B cell (primary cell): ENCODE results near the gene DSCAML1. TPM values are rescaled to one million over a fixed set of nuclear protein-coding genes. Genes with fewer than 3 reads are reported as not detected.

Source experiments
- ATAC-seq: fragments of 200-7000 bp; cut with Tn5 transposase; one replicate; pipeline ENCODE4 v1.10.0; 2021; ENCODE audit warnings: low read depth, mild to moderate bottlenecking, moderate number of reproducible peaks, moderate library complexity
- CTCF ChIA-PET: fragments of 350-600 bp; sonication (Branson Sonifier 250); formaldehyde crosslinking; loops from one replicate; lab custom pipeline; 2021; ENCODE audit warnings: antibody characterized with exemption, inconsistent platforms; lab: Charles Lee
- POLR2A ChIA-PET: fragments of 350-600 bp; sonication (Branson Sonifier 250); formaldehyde crosslinking; loops from one replicate; lab custom pipeline; 2021; ENCODE audit warnings: antibody characterized with exemption; lab: Charles Lee
- DNase-seq: peaks from one replicate; pipeline ENCODE4 v3.0.0; 2013
- H2AFZ ChIP-seq: 2 replicates; pipeline ENCODE4 v1.6.1; 2012; ENCODE audit warnings: mild to moderate bottlenecking, low read depth, low read length; ENCODE audit not compliant: insufficient read depth, poor library complexity, severe bottlenecking
- H3K27ac ChIP-seq, 2 donors: 1 replicate in 1 of 2; 2 replicates in 1 of 2; pipeline ENCODE4 v1.5.1; 2012 to 2013; ENCODE audit warnings: low read length in 2 of 2, mild to moderate bottlenecking in 2 of 2, moderate library complexity in 1 of 2
- H3K27me3 ChIP-seq, 4 experiments: fragments of 200-600 bp in 1 of 4; sonication (generic) in 1 of 4; replicated peaks in 1 of 4; 1 replicate in 2 of 4; 2 replicates in 2 of 4; pipeline versions ENCODE4 v1.6.1 to v1.7.0; 2013 to 2016; ENCODE audit warnings: low read length in 3 of 4, mild to moderate bottlenecking in 2 of 4, mixed read lengths in 1 of 4, moderate library complexity in 1 of 4; ENCODE audit not compliant: insufficient read depth in 4 of 4, control insufficient read depth in 3 of 4; ENCODE audit errors: control extremely low read depth in 1 of 4
- H3K36me3 ChIP-seq, 2 experiments: replicated peaks in 1 of 2; 1 replicate in 1 of 2; 2 replicates in 1 of 2; pipeline versions ENCODE4 v1.6.1 to v1.7.1; 2013; ENCODE audit warnings: low read length in 1 of 2; ENCODE audit not compliant: insufficient read depth in 2 of 2, control insufficient read depth in 1 of 2; ENCODE audit errors: control extremely low read depth in 1 of 2, extremely low read depth in 1 of 2
- H3K4me1 ChIP-seq, 2 donors: fragments of 200-600 bp in 1 of 2; sonication (generic) in 1 of 2; 1 replicate in 1 of 2; 2 replicates in 1 of 2; pipeline versions ENCODE4 v1.5.1 to v1.6.1; 2013 to 2017; ENCODE audit warnings: low read length in 2 of 2; ENCODE audit not compliant: control insufficient read depth in 2 of 2, insufficient read depth in 2 of 2
- H3K4me2 ChIP-seq: replicated peaks from 2 replicates; pipeline ENCODE3; 2012; ENCODE audit warnings: mild to moderate bottlenecking, low read depth, low read length; ENCODE audit not compliant: poor library complexity, severe bottlenecking
- H3K4me3 ChIP-seq, 5 experiments: fragments of 200-600 bp in 1 of 5; sonication (generic) in 1 of 5; 1 replicate in 3 of 5; 2 replicates in 2 of 5; pipeline versions ENCODE4 v1.5.1 to v1.7.0; 2011 to 2016; ENCODE audit warnings: low read length in 4 of 5, mild to moderate bottlenecking in 4 of 5, low read depth in 2 of 5, control low read depth in 1 of 5, moderate library complexity in 1 of 5; ENCODE audit not compliant: insufficient read depth in 1 of 5; ENCODE audit errors: control extremely low read depth in 1 of 5, extremely low read depth in 1 of 5
- H3K79me2 ChIP-seq: fragments of 200-600 bp; sonication (generic); one replicate; pipeline ENCODE4 v1.6.0; 2016; ENCODE audit warnings: low read length; ENCODE audit not compliant: control insufficient read depth, insufficient read depth
- H3K9ac ChIP-seq: fragments of 200-600 bp; sonication (generic); 2 replicates; pipeline ENCODE4 v1.6.1; 2017; ENCODE audit warnings: mild to moderate bottlenecking, low read length, moderate library complexity
- H3K9me3 ChIP-seq, 3 donors: one replicate each; pipeline versions ENCODE4 v1.6.1 to v1.7.1; 2013; ENCODE audit warnings: low read length in 2 of 3; ENCODE audit not compliant: control insufficient read depth in 2 of 3, insufficient read depth in 1 of 3; ENCODE audit errors: control extremely low read depth in 1 of 3
- H4K20me1 ChIP-seq: 2 replicates; pipeline ENCODE4 v1.6.0; 2012; ENCODE audit warnings: mild to moderate bottlenecking, low read length; ENCODE audit not compliant: insufficient read depth, control insufficient read depth, poor library complexity, severe bottlenecking
- H3K27ac Mint-ChIP-seq: one replicate; pipeline ENCODE4 v1.8.0; 2021; ENCODE audit warnings: mixed read lengths
- H3K27me3 Mint-ChIP-seq: one replicate; pipeline ENCODE4 v1.8.0; 2021; ENCODE audit warnings: mixed read lengths
- H3K4me1 Mint-ChIP-seq: one replicate; pipeline ENCODE4 v1.8.0; 2021; ENCODE audit warnings: mixed read lengths
- H3K4me3 Mint-ChIP-seq: one replicate; pipeline ENCODE4 v1.8.0; 2021; ENCODE audit warnings: mixed read lengths
- H3K9me3 Mint-ChIP-seq: one replicate; pipeline ENCODE4 v1.8.0; 2022; ENCODE audit warnings: mixed read lengths; ENCODE audit not compliant: insufficient read depth
- CTCF ChIP-seq: fragments of 200-600 bp; IDR thresholded peaks from one replicate; pipeline ENCODE4 v1.8.0; 2022; ENCODE audit warnings: antibody characterized with exemption, mild to moderate bottlenecking
- EZH2 ChIP-seq: IDR thresholded peaks from 2 replicates; pipeline ENCODE4 v1.6.1; 2012; ENCODE audit warnings: borderline replicate concordance, low read depth, mild to moderate bottlenecking, moderate library complexity, low read length; ENCODE audit not compliant: insufficient read depth, poor library complexity, severe bottlenecking
- WGBS: methylation state at CpG from one replicate; pipeline ENCODE4 v1.1.5; 2013; ENCODE audit warnings: missing lambda C conversion rate; ENCODE audit not compliant: insufficient coverage; 5-methylcytosine and 5-hydroxymethylcytosine counted together
- intact Hi-C: fragments of 100-400 bp; cut with micrococcal nuclease; formaldehyde crosslinking; loops from one replicate; pipeline ENCODE4 v1.10.0; 2022
- polyA plus RNA-seq: library from polyadenylated mRNA; depleted of rRNA; stranded (reverse); fragments of >200 nt; gene quantifications from 2 replicates; pipeline ENCODE4 v1.2.3, GENCODE V29; 2012
- total RNA-seq, 2 donors: library from RNA; stranded (reverse); fragments of 120-200 nt in 1 of 2; gene quantifications; 1 replicate in 1 of 2; 2 replicates in 1 of 2; pipeline versions ENCODE4 v1.2.3 to v1.2.4, GENCODE V29; 2013 to 2022

Gene DSCAML1
- total and polyA plus RNA-seq, 2 donors (not counting 1 experiment from before 2014, with no cell fraction given): 1.2 to 6.2 TPM

- Mint-ChIP-seq H3K4me1 (no peaks in the 10 kb centered on the region), H3K27me3 (peaks cover 14% of the 10 kb centered on the region), H3K4me3 (no peak overlapping the region), H3K9me3 (no peaks in the 10 kb centered on the region), H3K27ac (no peak overlapping the region)
- H4K20me1 ChIP-seq: no peaks in the 10 kb centered on the region
- no peak overlapping the region for H3K4me3 ChIP-seq
- H3K79me2 ChIP-seq: no peaks in the 10 kb centered on the region
- no peak overlapping the region for H3K4me2 ChIP-seq
- H3K9ac ChIP-seq: no peak overlapping the region
- peaks cover 0 to 3% (median 0%) of the 10 kb centered on the region in 4 experiments for H3K27me3 ChIP-seq
- no peak overlapping the region for H2AFZ ChIP-seq
- ChIA-PET CTCF (no interaction called here), POLR2A (no interaction called here)
- no peaks in the 10 kb centered on the region for H3K36me3 ChIP-seq
- H3K4me1 ChIP-seq: no peaks in the 10 kb centered on the region
- WGBS: no CpG with 5 or more reads among the region's 4 CpGs
- TF ChIP-seq EZH2 (no peak), CTCF (no peak)
- H3K27ac ChIP-seq: no peak overlapping the region
- ATAC-seq (no peak), DNase-seq (no peak)
- intact Hi-C loops: no loop called here
- H3K9me3 ChIP-seq: no peaks in the 10 kb centered on the region
Observed at GRCh38 chr11:117575856-117576255, 221.2 kb downstream of the DSCAML1 start.

GRCh38 chr11:117574551-117574950, 222.5 kb downstream of the DSCAML1 start:
- H4K20me1 ChIP-seq: no peaks in the 10 kb centered on the region

More at GRCh38 chr11:117574551-117574950, 222.5 kb downstream of the DSCAML1 start:
- H3K27me3 ChIP-seq: peaks cover 0 to 3% (median 0%) of the 10 kb centered on the region in 4 experiments
- no peak for DNase-seq
- Mint-ChIP-seq H3K4me3 (no peak overlapping the region), H3K27ac (no peak overlapping the region), H3K27me3 (peaks cover 11% of the 10 kb centered on the region), H3K4me1 (no peaks in the 10 kb centered on the region), H3K9me3 (no peaks in the 10 kb centered on the region)
- no peak overlapping the region for H3K4me2 ChIP-seq
- H3K9ac ChIP-seq: no peak overlapping the region
- TF ChIP-seq EZH2: no peak
- no peak for TF ChIP-seq CTCF
- CTCF ChIA-PET: no interaction called here
- intact Hi-C loops: no loop called here
- H3K27ac ChIP-seq: no peak overlapping the region
- ATAC-seq: no peak
- no peaks in the 10 kb centered on the region for H3K79me2 ChIP-seq
- H3K9me3 ChIP-seq: no peaks in the 10 kb centered on the region
- 76% methylated on average over 3 of the region's 3 CpGs for WGBS
- POLR2A ChIA-PET: no interaction called here
- H3K4me3 ChIP-seq: no peak overlapping the region
- H3K4me1 ChIP-seq: no peaks in the 10 kb centered on the region
- H3K36me3 ChIP-seq: no peaks in the 10 kb centered on the region
- H2AFZ ChIP-seq: no peak overlapping the region
